ENCODE results near the gene LILRA6. TPM values are rescaled to one million over a fixed set of nuclear protein-coding genes. Genes with fewer than 3 reads are reported as not detected.
A peak's percentile ranks its signal among the peaks of the same experiment; 100 is the strongest.

LILRA6 gene
- polyA plus RNA-seq, 3 donors, result 65.7 to 150 (median 143) TPM

GRCh38 chr19:54211235-54211634 lies 31.4 kb downstream of the LILRA6 start:
- Mint-ChIP-seq H3K4me1 (peaks cover 75% of the 10 kb centered on the region), H3K27ac (peak overlapping the region; percentile 99 to 100 (median 100)), H3K36me3 (peaks cover 46 to 55% of the 10 kb centered on the region in 2 donors), H3K27me3 (ENCODE audit: low read depth in 3 of 3) (peaks cover 0 to 13% (median 2%) of the 10 kb centered on the region in 3 donors), H3K4me3 (peak overlapping the region; percentile 76 to 88), H3K9me3 (peaks cover 0 to 4% (median 0%) of the 10 kb centered on the region in 7 donors)
- Histone ChIP-seq H3K36me3 (replicated peaks in 1 of 2; ENCODE audit: control insufficient read depth in 1 of 2, insufficient read depth in 2 of 2, low read length in 2 of 2) (peaks cover 17% of the 10 kb centered on the region in 2 donors), H3K4me3 (replicated peaks in 1 of 3; ENCODE audit: low read depth in 2 of 3, low read length in 3 of 3) (peak overlapping the region in 2 of 3 experiments; percentile 17 to 58), H3K79me2 (ENCODE audit: insufficient read depth, low read length) (peaks cover 54% of the 10 kb centered on the region), H2AFZ (ENCODE audit: insufficient read depth, low read depth, low read length, poor library complexity, severe bottlenecking) (no peak overlapping the region), H3K27ac (ENCODE audit: low read depth in 1 of 2, low read length in 2 of 2) (peak overlapping the region; percentile 97 to 100), H3K4me2 (replicated peaks; ENCODE audit: extremely low read depth, low read length, poor library complexity, severe bottlenecking) (peak overlapping the region; percentile 48), H3K9me3 (replicated peaks in 1 of 2; ENCODE audit: control insufficient read depth in 1 of 2, insufficient read depth in 1 of 2, low read length in 2 of 2) (no peaks in the 10 kb centered on the region), H3K27me3 (ENCODE audit: control insufficient read depth in 2 of 2, insufficient read depth in 2 of 2, low read length in 2 of 2) (no peaks in the 10 kb centered on the region), H3K9ac (ENCODE audit: insufficient read depth, low read length, poor library complexity, severe bottlenecking) (peak overlapping the region; percentile 55), H4K20me1 (ENCODE audit: insufficient read depth, low read length) (peaks cover 6% of the 10 kb centered on the region), H3K4me1 (ENCODE audit: control insufficient read depth in 1 of 2, insufficient read depth in 2 of 2, low read length in 2 of 2) (peaks cover 55 to 73% of the 10 kb centered on the region in 2 donors)
- TF ChIP-seq, protein P1, sequence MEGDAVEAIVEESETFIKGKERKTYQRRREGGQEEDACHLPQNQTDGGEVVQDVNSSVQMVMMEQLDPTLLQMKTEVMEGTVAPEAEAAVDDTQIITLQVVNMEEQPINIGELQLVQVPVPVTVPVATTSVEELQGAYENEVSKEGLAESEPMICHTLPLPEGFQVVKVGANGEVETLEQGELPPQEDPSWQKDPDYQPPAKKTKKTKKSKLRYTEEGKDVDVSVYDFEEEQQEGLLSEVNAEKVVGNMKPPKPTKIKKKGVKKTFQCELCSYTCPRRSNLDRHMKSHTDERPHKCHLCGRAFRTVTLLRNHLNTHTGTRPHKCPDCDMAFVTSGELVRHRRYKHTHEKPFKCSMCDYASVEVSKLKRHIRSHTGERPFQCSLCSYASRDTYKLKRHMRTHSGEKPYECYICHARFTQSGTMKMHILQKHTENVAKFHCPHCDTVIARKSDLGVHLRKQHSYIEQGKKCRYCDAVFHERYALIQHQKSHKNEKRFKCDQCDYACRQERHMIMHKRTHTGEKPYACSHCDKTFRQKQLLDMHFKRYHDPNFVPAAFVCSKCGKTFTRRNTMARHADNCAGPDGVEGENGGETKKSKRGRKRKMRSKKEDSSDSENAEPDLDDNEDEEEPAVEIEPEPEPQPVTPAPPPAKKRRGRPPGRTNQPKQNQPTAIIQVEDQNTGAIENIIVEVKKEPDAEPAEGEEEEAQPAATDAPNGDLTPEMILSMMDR (IDR thresholded peaks at IDR 0.05), result no peak
- intact Hi-C loops (cut with micrococcal nuclease), result loop anchor here in 1 of 2 donors (5.0 kb wide), 1 partner anchor 36 kb away; no protein-coding TSS in a partner anchor
- WGBS (ENCODE audit: insufficient coverage), result 56% methylated on average over 8 of the region's 12 CpGs
- DNase-seq, result no peak

- Mint-ChIP-seq H3K27ac (peak overlapping the region; percentile 99 to 100 (median 100)), H3K4me3 (peak overlapping the region; percentile 68 to 88), H3K9me3 (peaks cover 0 to 4% (median 0%) of the 10 kb centered on the region in 7 donors), H3K36me3 (peaks cover 55 to 62% of the 10 kb centered on the region in 2 donors), H3K27me3 (ENCODE audit: low read depth in 3 of 3) (peaks cover 0 to 13% (median 2%) of the 10 kb centered on the region in 3 donors), H3K4me1 (peaks cover 81% of the 10 kb centered on the region)
- intact Hi-C loops (cut with micrococcal nuclease), result loop anchor here (2.0 to 5.0 kb wide), 3 partner anchors 21 to 162 kb away; no protein-coding TSS in a partner anchor
- H3K36me3 ChIP-seq (replicated peaks in 1 of 2; ENCODE audit: control insufficient read depth in 1 of 2, insufficient read depth in 2 of 2, low read length in 2 of 2), result peaks cover 26 to 27% of the 10 kb centered on the region in 2 donors
- H3K27ac ChIP-seq (ENCODE audit: low read depth in 1 of 2, low read length in 2 of 2), result peak overlapping the region; percentile 97 to 100
- TF ChIP-seq, protein P1 (IDR thresholded peaks at IDR 0.05), result no peak
- no peak overlapping the region for H2AFZ ChIP-seq (ENCODE audit: insufficient read depth, low read depth, low read length, poor library complexity, severe bottlenecking)
- peak overlapping the region; percentile 81 for H3K9ac ChIP-seq (ENCODE audit: insufficient read depth, low read length, poor library complexity, severe bottlenecking)
- WGBS (ENCODE audit: insufficient coverage), result 6% methylated on average over 9 of the region's 10 CpGs
- peaks cover 66% of the 10 kb centered on the region for H3K79me2 ChIP-seq (ENCODE audit: insufficient read depth, low read length)
- H3K9me3 ChIP-seq (replicated peaks in 1 of 2; ENCODE audit: control insufficient read depth in 1 of 2, insufficient read depth in 1 of 2, low read length in 2 of 2), result no peaks in the 10 kb centered on the region
- peak; percentile 87 to 95 (median 89) for DNase-seq
- H3K4me3 ChIP-seq (replicated peaks in 1 of 3; ENCODE audit: low read depth in 2 of 3, low read length in 3 of 3), result peak overlapping the region; percentile 3 to 58 (median 25)
- peaks cover 16% of the 10 kb centered on the region for H4K20me1 ChIP-seq (ENCODE audit: insufficient read depth, low read length)
- peak overlapping the region; percentile 48 for H3K4me2 ChIP-seq (replicated peaks; ENCODE audit: extremely low read depth, low read length, poor library complexity, severe bottlenecking)
- H3K27me3 ChIP-seq (ENCODE audit: control insufficient read depth in 2 of 2, insufficient read depth in 2 of 2, low read length in 2 of 2), result no peaks in the 10 kb centered on the region
- H3K4me1 ChIP-seq (ENCODE audit: control insufficient read depth in 1 of 2, insufficient read depth in 2 of 2, low read length in 2 of 2), result peaks cover 67 to 75% of the 10 kb centered on the region in 2 donors
These were observed 32.6 kb downstream of the LILRA6 start for GRCh38 chr19:54209811-54210494.
